ENCODE results near the gene SNAPC2.
"Not testable (repeated sequence)": the region's sequence is repeated elsewhere in the genome, so short reads cannot be mapped to it uniquely, and the experiment has no call there.

The SNAPC2 gene

GRCh38 chr19:7941895-7942596 lies 21.9 kb downstream of the SNAPC2 start:
- DNase-seq = no peak

GRCh38 chr19:7942981-7943443 lies 22.9 kb downstream of the SNAPC2 start:
- no peak for DNase-seq

- DNase-seq = peak; percentile 99
Measured at GRCh38 chr19:7943444-7944176, 23.5 kb downstream of the SNAPC2 start, which contains the start of gene TIMM44. TSS of gene TIMM44 (minus strand) at chr19:7943666. CDS start at chr19:7943651, 15 bp downstream.

GRCh38 chr19:7944177-7944761 lies 24.1 kb downstream of the SNAPC2 start:
- DNase-seq = peak; percentile 70

GRCh38 chr19:7947939-7948338 lies 27.8 kb downstream of the SNAPC2 start:
- peak; percentile 75 for DNase-seq

- DNase-seq = peak; percentile 78
Measured at GRCh38 chr19:7953060-7953459, 32.9 kb downstream of the SNAPC2 start.

GRCh38 chr19:7953576-7953975 lies 33.4 kb downstream of the SNAPC2 start:
- DNase-seq = peak; percentile 12

GRCh38 chr19:7955696-7956095 lies 35.6 kb downstream of the SNAPC2 start:
- no peak for DNase-seq

- no peak for DNase-seq
Measured at GRCh38 chr19:7959211-7959610, 39.1 kb downstream of the SNAPC2 start.

- DNase-seq = not testable (repeated sequence)
Measured at GRCh38 chr19:7961082-7961481, 40.9 kb downstream of the SNAPC2 start.

- DNase-seq = no peak
Measured at GRCh38 chr19:7961920-7962626, 41.9 kb downstream of the SNAPC2 start.

- no peak for DNase-seq
Measured at GRCh38 chr19:7962644-7963268, 42.6 kb downstream of the SNAPC2 start.

- no peak for DNase-seq
Measured at GRCh38 chr19:7963566-7963965, 43.4 kb downstream of the SNAPC2 start.

- DNase-seq = no peak
Measured at GRCh38 chr19:7965259-7965841, 45.2 kb downstream of the SNAPC2 start.

GRCh38 chr19:7965921-7966665 lies 46.0 kb downstream of the SNAPC2 start:
- DNase-seq = no peak

- DNase-seq = no peak
Measured at GRCh38 chr19:7968008-7968795, 48.1 kb downstream of the SNAPC2 start.

- DNase-seq = no peak
Measured at GRCh38 chr19:7968796-7969554, 48.8 kb downstream of the SNAPC2 start.

GRCh38 chr19:7969555-7969939 lies 49.4 kb downstream of the SNAPC2 start:
- DNase-seq = no peak

GRCh38 chr19:7970716-7971448 lies 50.7 kb downstream of the SNAPC2 start:
- no peak for DNase-seq
